Measurements from ENCODE around the gene PHF20. TPM values are rescaled to one million over a fixed set of nuclear protein-coding genes. Genes with fewer than 3 reads are reported as not detected.

The PHF20 gene
- total and polyA plus RNA-seq, 2 of the 8 experiments (the other 6 are each of a cell fraction or from before 2014, with no cell fraction given) = 25.6 to 70.1 TPM

- TF ChIP-seq CHD7 (IDR thresholded peaks at IDR 0.05; ENCODE audit: insufficient replicate concordance, low read length) (no peak), PHF8 (conservative IDR thresholded peaks at IDR 0.05; ENCODE audit: low read depth, low read length) (no peak), JUND (IDR thresholded peaks at IDR 0.05; ENCODE audit: low read length) (no peak), ZNF274 (IDR thresholded peaks at IDR 0.05; ENCODE audit: borderline replicate concordance, extremely low read depth, low read length) (no peak), KDM5A (IDR thresholded peaks at IDR 0.05; ENCODE audit: low read length) (no peak), CTCF (IDR thresholded peaks at IDR 0.05; ENCODE audit: control extremely low read depth in 1 of 3, insufficient read depth in 1 of 3, low read depth in 1 of 3, low read length in 3 of 3) (no peak), TEAD4 (IDR thresholded peaks at IDR 0.05; ENCODE audit: low read depth, low read length) (no peak)
These were observed 204.0 kb downstream of the PHF20 start (continued) for GRCh38 chr20:35975576-35976373.
